DOHH2 (cell line): ENCODE data around the gene VSIG1.

Source experiments
- H3F3A ChIP-seq: fragments of 200-600 bp; sonication (generic), shearing (Covaris generic); 2 replicates; pipeline ENCODE4 v1.6.0; 2016; ENCODE audit warnings: antibody characterized with exemption, mild to moderate bottlenecking; ENCODE audit not compliant: control insufficient read depth, insufficient read depth
- H3K27ac ChIP-seq: fragments of 200-600 bp; sonication (generic); 2 replicates; pipeline ENCODE4 v1.5.1; 2014; ENCODE audit warnings: low read depth, mild to moderate bottlenecking, low read length, moderate library complexity
- H3K27me3 ChIP-seq: fragments of 200-600 bp; sonication (generic); 2 replicates; pipeline ENCODE4 v1.6.1; 2014; ENCODE audit warnings: mild to moderate bottlenecking, low read length, mixed read lengths; ENCODE audit not compliant: control insufficient read depth
- H3K36me3 ChIP-seq: fragments of 200-600 bp; sonication (generic); 2 replicates; pipeline ENCODE4 v1.6.1; 2014; ENCODE audit warnings: mild to moderate bottlenecking, low read length, moderate library complexity, mixed read lengths; ENCODE audit not compliant: control insufficient read depth
- H3K4me1 ChIP-seq: fragments of 200-600 bp; sonication (generic); 2 replicates; pipeline ENCODE4 v1.6.1; 2014; ENCODE audit warnings: mild to moderate bottlenecking, low read length, mixed read lengths; ENCODE audit not compliant: control insufficient read depth
- H3K4me2 ChIP-seq: fragments of 200-600 bp; sonication (generic); 2 replicates; pipeline ENCODE4 v1.6.0; 2014; ENCODE audit warnings: mild to moderate bottlenecking, low read length, moderate library complexity
- H3K4me3 ChIP-seq: fragments of 200-600 bp; sonication (generic); 2 replicates; pipeline ENCODE4 v1.5.1; 2014; ENCODE audit warnings: mild to moderate bottlenecking, low read length, mixed read lengths
- H3K79me2 ChIP-seq: fragments of 200-600 bp; sonication (generic); 2 replicates; pipeline ENCODE4 v1.6.1; 2014; ENCODE audit warnings: mild to moderate bottlenecking, low read length, mixed read lengths; ENCODE audit not compliant: control insufficient read depth
- H3K9me2 ChIP-seq: fragments of 200-600 bp; sonication (generic); replicated peaks from 2 replicates; pipeline ENCODE4 v1.6.1; 2014; ENCODE audit warnings: mild to moderate bottlenecking, low read length, mixed read lengths; ENCODE audit not compliant: control insufficient read depth
- H3K9me3 ChIP-seq: fragments of 200-600 bp; sonication (generic); 2 replicates; pipeline ENCODE4 v1.6.1; 2014; ENCODE audit warnings: antibody characterized with exemption, low read length, mixed read lengths; ENCODE audit not compliant: control insufficient read depth, insufficient read depth
- H4K20me1 ChIP-seq: fragments of 200-600 bp; sonication (generic); 2 replicates; pipeline ENCODE4 v1.6.0; 2014; ENCODE audit warnings: low read depth, mild to moderate bottlenecking, antibody characterized with exemption, low read length, moderate library complexity; ENCODE audit not compliant: control insufficient read depth, insufficient read depth
- EZH2phosphoT487 ChIP-seq: fragments of 200-600 bp; sonication (generic); IDR thresholded peaks from 2 replicates; pipeline ENCODE4 v1.6.1; 2017; ENCODE audit warnings: borderline replicate concordance, mild to moderate bottlenecking, antibody characterized with exemption, low read length, moderate library complexity, mixed read lengths
- TF ChIP-seq, protein P1 (sequence below): fragments of 200-600 bp; sonication (generic); IDR thresholded peaks from one replicate; pipeline ENCODE4 v1.5.1; 2014; ENCODE audit warnings: antibody characterized with exemption, mild to moderate bottlenecking, low read depth, low read length; ENCODE audit not compliant: poor library complexity, severe bottlenecking

Gene VSIG1

DNA sequence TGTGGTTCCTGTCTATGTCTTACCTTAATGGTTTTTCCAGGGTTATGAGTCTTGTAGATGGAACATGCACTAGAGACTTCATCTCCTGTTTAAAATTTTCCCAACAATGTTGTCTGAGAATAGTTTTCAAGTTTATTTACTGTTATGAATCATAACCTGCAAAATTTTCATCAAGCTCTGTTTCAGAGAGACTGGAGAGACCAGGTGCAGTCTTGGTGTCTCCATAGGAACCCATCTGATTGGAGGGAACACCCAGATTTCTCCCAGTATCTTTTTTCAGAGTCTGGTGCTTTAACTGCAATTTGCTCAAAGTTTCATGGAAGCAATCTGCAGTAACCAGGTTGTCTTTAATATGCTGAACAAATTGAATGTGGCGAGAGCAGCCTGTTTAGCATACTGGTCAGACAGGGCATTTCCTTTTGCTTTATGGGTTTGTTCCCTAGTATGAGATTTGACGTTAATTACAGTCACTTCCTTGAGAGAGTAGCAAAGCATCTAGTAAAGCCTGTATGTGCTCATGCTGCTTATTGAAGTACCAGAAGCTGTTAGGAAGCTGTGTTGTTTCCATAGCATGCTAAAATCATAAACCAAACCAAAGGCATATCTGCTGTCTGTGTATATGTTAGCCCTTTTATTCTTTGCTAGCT is 18.8 kb upstream of the VSIG1 start:
- no peaks in the 10 kb centered on the region for H3F3A ChIP-seq
- TF ChIP-seq, protein P1, sequence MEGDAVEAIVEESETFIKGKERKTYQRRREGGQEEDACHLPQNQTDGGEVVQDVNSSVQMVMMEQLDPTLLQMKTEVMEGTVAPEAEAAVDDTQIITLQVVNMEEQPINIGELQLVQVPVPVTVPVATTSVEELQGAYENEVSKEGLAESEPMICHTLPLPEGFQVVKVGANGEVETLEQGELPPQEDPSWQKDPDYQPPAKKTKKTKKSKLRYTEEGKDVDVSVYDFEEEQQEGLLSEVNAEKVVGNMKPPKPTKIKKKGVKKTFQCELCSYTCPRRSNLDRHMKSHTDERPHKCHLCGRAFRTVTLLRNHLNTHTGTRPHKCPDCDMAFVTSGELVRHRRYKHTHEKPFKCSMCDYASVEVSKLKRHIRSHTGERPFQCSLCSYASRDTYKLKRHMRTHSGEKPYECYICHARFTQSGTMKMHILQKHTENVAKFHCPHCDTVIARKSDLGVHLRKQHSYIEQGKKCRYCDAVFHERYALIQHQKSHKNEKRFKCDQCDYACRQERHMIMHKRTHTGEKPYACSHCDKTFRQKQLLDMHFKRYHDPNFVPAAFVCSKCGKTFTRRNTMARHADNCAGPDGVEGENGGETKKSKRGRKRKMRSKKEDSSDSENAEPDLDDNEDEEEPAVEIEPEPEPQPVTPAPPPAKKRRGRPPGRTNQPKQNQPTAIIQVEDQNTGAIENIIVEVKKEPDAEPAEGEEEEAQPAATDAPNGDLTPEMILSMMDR: no peak
- no peak for TF ChIP-seq EZH2phosphoT487
- H4K20me1 ChIP-seq: no peaks in the 10 kb centered on the region
- no peak overlapping the region for H3K27ac ChIP-seq
- no peaks in the 10 kb centered on the region for H3K79me2 ChIP-seq
- no peaks in the 10 kb centered on the region for H3K36me3 ChIP-seq
- no peaks in the 10 kb centered on the region for H3K9me3 ChIP-seq
- H3K4me2 ChIP-seq: no peak overlapping the region
- no peaks in the 10 kb centered on the region; the same call in 1 of the 2 replicates for H3K27me3 ChIP-seq
- no peak overlapping the region for H3K4me3 ChIP-seq
- no peaks in the 10 kb centered on the region for H3K9me2 ChIP-seq
- H3K4me1 ChIP-seq: 0 out of 2 replicates have a peak, but pooled peaks cover 3% of the 10 kb centered on the region

GRCh38 chrX:108028854-108029253 is 16.0 kb upstream of the VSIG1 start:
- H3K27ac ChIP-seq: no peak overlapping the region
- no peaks in the 10 kb centered on the region; the same call in 1 of the 2 replicates for H3K27me3 ChIP-seq
- H3K4me3 ChIP-seq: no peak overlapping the region
- no peaks in the 10 kb centered on the region for H3K79me2 ChIP-seq
- H3K4me2 ChIP-seq: no peak overlapping the region
- H4K20me1 ChIP-seq: no peaks in the 10 kb centered on the region
- H3F3A ChIP-seq: no peaks in the 10 kb centered on the region
- no peak for TF ChIP-seq EZH2phosphoT487
- TF ChIP-seq, protein P1: no peak
- H3K4me1 ChIP-seq: 0 out of 2 replicates have a peak, but pooled peaks cover 3% of the 10 kb centered on the region
- H3K9me2 ChIP-seq: no peaks in the 10 kb centered on the region
- H3K9me3 ChIP-seq: no peaks in the 10 kb centered on the region
- H3K36me3 ChIP-seq: no peaks in the 10 kb centered on the region

DNA sequence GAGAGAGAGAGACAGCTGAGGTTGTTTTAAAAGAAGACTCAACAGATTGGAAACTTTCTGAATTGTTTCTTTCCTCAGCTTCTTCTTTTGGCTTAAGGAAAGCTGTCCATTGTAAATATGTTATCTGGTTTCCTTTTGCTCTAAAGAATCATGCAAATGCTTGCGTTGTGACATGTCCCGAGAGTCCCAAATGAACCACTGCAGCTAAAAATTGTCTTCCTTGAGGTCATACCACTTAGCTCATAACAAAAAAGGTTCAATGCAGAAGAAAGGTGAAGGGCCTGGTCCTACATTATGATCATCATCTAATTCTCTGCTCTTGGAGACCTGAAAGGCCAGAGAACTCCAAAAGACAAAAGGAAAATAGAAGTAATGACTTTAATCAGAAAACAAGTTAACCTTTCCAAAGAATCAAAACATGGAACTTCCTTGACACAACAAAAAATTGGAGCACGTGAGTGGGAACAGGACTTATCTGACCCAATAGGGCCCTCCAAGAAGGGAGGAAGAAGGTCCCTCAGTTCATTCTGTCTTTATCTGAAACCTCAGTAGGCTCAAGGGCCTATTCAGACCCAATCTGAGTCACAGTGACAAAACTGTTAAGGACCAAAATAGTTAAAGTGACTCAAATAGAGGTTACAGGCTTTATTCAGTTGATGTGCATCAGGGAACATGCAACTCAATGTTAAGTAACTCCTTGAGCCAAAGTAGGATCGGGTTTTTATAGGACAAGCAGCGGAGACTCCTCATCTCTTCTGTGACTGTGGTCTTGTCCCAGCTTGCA is 14.7 kb upstream of the VSIG1 start:
- 0 out of 2 replicates have a peak, but pooled peaks cover 3% of the 10 kb centered on the region for H3K4me1 ChIP-seq
- no peaks in the 10 kb centered on the region for H4K20me1 ChIP-seq
- no peaks in the 10 kb centered on the region for H3K9me3 ChIP-seq
- TF ChIP-seq EZH2phosphoT487: no peak
- TF ChIP-seq, protein P1: no peak
- H3K36me3 ChIP-seq: no peaks in the 10 kb centered on the region
- H3F3A ChIP-seq: no peaks in the 10 kb centered on the region
- no peaks in the 10 kb centered on the region; the same call in 1 of the 2 replicates for H3K27me3 ChIP-seq
- no peaks in the 10 kb centered on the region for H3K9me2 ChIP-seq
- H3K4me2 ChIP-seq: no peak overlapping the region
- no peak overlapping the region for H3K4me3 ChIP-seq
- no peaks in the 10 kb centered on the region for H3K79me2 ChIP-seq
- no peak overlapping the region for H3K27ac ChIP-seq
